HCT116 (cell line): Measurements from ENCODE around the gene BTG1. TPM values are rescaled to one million over a fixed set of nuclear protein-coding genes. Genes with fewer than 3 reads are reported as not detected.

ENCODE experiments used
- ATAC-seq: fragments of 200-7000 bp; cut with Tn5 transposase; 2 replicates; pipeline ENCODE4 v1.9.1; 2020; ENCODE audit warnings: mild to moderate bottlenecking, moderate library complexity
- BruUV-seq: library from RNA; stranded (reverse); fragments of 400-500 nt; replicated peaks from 2 replicates; lab custom pipeline; 2021; lab: Mats Ljungman, UMichigan
- CTCF ChIA-PET: fragments of 300-600 bp; sonication (Branson Sonifier 250); formaldehyde crosslinking; loops from one replicate; lab custom pipeline; 2021; ENCODE audit warnings: antibody characterized with exemption; lab: Charles Lee
- POLR2A ChIA-PET: fragments of 300-600, 350-600 bp; sonication (Branson Sonifier 250); formaldehyde crosslinking; loops from one replicate; lab custom pipeline; 2021; ENCODE audit warnings: antibody characterized with exemption; lab: Charles Lee
- RAD21 ChIA-PET, 2 experiments: fragments of 300-600 bp; sonication (Branson Sonifier 250); formaldehyde crosslinking; loops; one replicate each; lab custom pipeline; 2023; ENCODE audit warnings: low total read pairs in 2 of 2; ENCODE audit not compliant: uncharacterized antibody in 2 of 2, unreplicated experiment in 2 of 2, low non-redundant PET in 1 of 2; lab: Charles Lee
- DNase-seq: peaks from one replicate; pipeline ENCODE4 v3.0.0-alpha.2; 2010; ENCODE audit warnings: low read depth, low spot score
- H2AFZ ChIP-seq: fragments of 200-600 bp; shearing (Covaris generic), sonication (generic); 2 replicates; pipeline ENCODE4 v1.6.1; 2017; ENCODE audit warnings: low read depth, mixed run types, mixed read lengths, antibody characterized with exemption, low read length; ENCODE audit not compliant: poor library complexity, severe bottlenecking
- H3K27ac ChIP-seq: 2 replicates; pipeline ENCODE4 v1.5.1; 2012; ENCODE audit warnings: low read depth, low read length
- H3K27me3 ChIP-seq: fragments of 200-600 bp; sonication (generic); 2 replicates; pipeline ENCODE4 v1.6.1; 2016; ENCODE audit warnings: mixed run types, low read length, mixed read lengths; ENCODE audit not compliant: insufficient read depth
- H3K36me3 ChIP-seq, 2 experiments: fragments of 200-500 bp in 1 of 2; fragments of 200-600 bp in 1 of 2; sonication (Bioruptor generic) in 1 of 2; sonication (generic) in 1 of 2; 2 replicates each; pipeline versions ENCODE4 v1.5.1 to v1.6.1; 2014 to 2016; ENCODE audit warnings: low read length in 2 of 2, inconsistent platforms in 1 of 2, mixed read lengths in 1 of 2, mixed run types in 1 of 2; ENCODE audit not compliant: insufficient read depth in 2 of 2, control insufficient read depth in 1 of 2
- H3K4me1 ChIP-seq, 2 experiments: fragments of 200-600 bp in 1 of 2; sonication (generic) in 1 of 2; 2 replicates each; pipeline versions ENCODE4 v1.5.1 to v1.6.1; 2012 to 2017; ENCODE audit warnings: low read length in 2 of 2, inconsistent platforms in 1 of 2, mild to moderate bottlenecking in 1 of 2, mixed read lengths in 1 of 2, mixed run types in 1 of 2, moderate library complexity in 1 of 2; ENCODE audit not compliant: insufficient read depth in 2 of 2, control insufficient read depth in 1 of 2
- H3K4me2 ChIP-seq: fragments of 200-600 bp; sonication (generic); 2 replicates; pipeline ENCODE4 v1.6.1; 2017; ENCODE audit warnings: mixed run types, low read length, mixed read lengths
- H3K4me3 ChIP-seq, 2 experiments: fragments of 200-600 bp in 1 of 2; sonication (generic) in 1 of 2; replicated peaks in 1 of 2; 2 replicates each; pipeline ENCODE4 v1.5.1; 2011 to 2016; ENCODE audit warnings: low read length in 2 of 2, control low read depth in 1 of 2, low read depth in 1 of 2, mild to moderate bottlenecking in 1 of 2, mixed read lengths in 1 of 2, mixed run types in 1 of 2
- H3K79me2 ChIP-seq: fragments of 200-600 bp; sonication (generic); 2 replicates; pipeline ENCODE4 v1.6.1; 2017; ENCODE audit warnings: mild to moderate bottlenecking, mixed run types, low read length, moderate library complexity, mixed read lengths; ENCODE audit not compliant: insufficient read depth
- H3K9ac ChIP-seq: fragments of 200-600 bp; sonication (generic); 2 replicates; pipeline ENCODE4 v1.6.1; 2016; ENCODE audit warnings: low read length, mixed read lengths
- H3K9me2 ChIP-seq: fragments of 200-600 bp; sonication (generic), shearing (Covaris generic); 2 replicates; pipeline ENCODE4 v1.6.1; 2017; ENCODE audit warnings: mixed run types, mild to moderate bottlenecking, moderate library complexity; ENCODE audit not compliant: insufficient read depth
- H3K9me3 ChIP-seq, 2 experiments: fragments of 200-500 bp in 1 of 2; fragments of 200-600 bp in 1 of 2; sonication (Bioruptor generic) in 1 of 2; sonication (generic) in 1 of 2; 2 replicates each; pipeline ENCODE4 v1.6.1; 2014 to 2017; ENCODE audit warnings: low read length in 2 of 2, mixed read lengths in 2 of 2, inconsistent platforms in 1 of 2, low read depth in 1 of 2, mild to moderate bottlenecking in 1 of 2, mixed run types in 1 of 2, moderate library complexity in 1 of 2; ENCODE audit not compliant: control insufficient read depth in 1 of 2, insufficient read depth in 1 of 2
- H4K20me1 ChIP-seq: fragments of 200-600 bp; sonication (generic), shearing (Covaris generic); 2 replicates; pipeline ENCODE4 v1.6.1; 2017; ENCODE audit warnings: mixed run types, mild to moderate bottlenecking, moderate library complexity; ENCODE audit not compliant: insufficient read depth
- ATF3 ChIP-seq: IDR thresholded peaks from 2 replicates; pipeline ENCODE4 v1.6.1; 2012
- CBX3 ChIP-seq: IDR thresholded peaks from 2 replicates; pipeline ENCODE4 v1.6.1; 2012; ENCODE audit warnings: low read depth
- CEBPB ChIP-seq: IDR thresholded peaks from 2 replicates; pipeline ENCODE4 v1.6.1; 2012; ENCODE audit warnings: low read depth
- CTCF ChIP-seq, 3 experiments: fragments of 200-600 bp in 1 of 3; sonication (generic) in 1 of 3; IDR thresholded peaks in 2 of 3; conservative IDR thresholded peaks in 1 of 3; 2 replicates each; pipeline ENCODE4 v1.5.1; 2012 to 2017; ENCODE audit warnings: low read depth in 2 of 3, low read length in 2 of 3, antibody characterized with exemption in 1 of 3, borderline replicate concordance in 1 of 3, control low read depth in 1 of 3, mild to moderate bottlenecking in 1 of 3, mixed read lengths in 1 of 3, mixed run types in 1 of 3, moderate library complexity in 1 of 3; ENCODE audit not compliant: insufficient read depth in 1 of 3
- EGR1 ChIP-seq: IDR thresholded peaks from 2 replicates; pipeline ENCODE4 v1.6.1; 2012; ENCODE audit warnings: low read depth
- EZH2 ChIP-seq: fragments of 200-600 bp; sonication (generic); IDR thresholded peaks from 2 replicates; pipeline ENCODE4 v1.6.1; 2017; ENCODE audit warnings: antibody characterized with exemption, mixed run types
- FOSL1 ChIP-seq: IDR thresholded peaks from 2 replicates; pipeline ENCODE4 v1.6.1; 2012; ENCODE audit warnings: low read depth
- JUND ChIP-seq: IDR thresholded peaks from 2 replicates; pipeline ENCODE4 v1.6.1; 2012
- MAX ChIP-seq: IDR thresholded peaks from 2 replicates; pipeline ENCODE4 v1.6.1; 2012
- RAD21 ChIP-seq: IDR thresholded peaks from 2 replicates; pipeline ENCODE4 v1.6.1; 2012; ENCODE audit warnings: low read depth, mild to moderate bottlenecking
- REST ChIP-seq: IDR thresholded peaks from 2 replicates; pipeline ENCODE4 v1.6.1; 2012; ENCODE audit warnings: low read depth
- SIN3A ChIP-seq: IDR thresholded peaks from 2 replicates; pipeline ENCODE4 v1.6.1; 2012; ENCODE audit warnings: low read depth
- SP1 ChIP-seq: IDR thresholded peaks from 2 replicates; pipeline ENCODE4 v1.6.1; 2012; ENCODE audit warnings: low read depth
- SRF ChIP-seq: IDR thresholded peaks from 2 replicates; pipeline ENCODE4 v1.6.1; 2012; ENCODE audit warnings: low read depth
- TCF7L2 ChIP-seq: IDR thresholded peaks from 2 replicates; pipeline ENCODE4 v1.7.0; 2011; ENCODE audit warnings: borderline replicate concordance, inconsistent platforms; ENCODE audit not compliant: insufficient read depth, insufficient read length; ENCODE audit errors: extremely low read depth
- YY1 ChIP-seq: IDR thresholded peaks from 2 replicates; pipeline ENCODE4 v1.6.1; 2011; ENCODE audit warnings: low read length, low read depth, moderate library complexity, mild to moderate bottlenecking; ENCODE audit not compliant: insufficient replicate concordance; ENCODE audit errors: extremely low read depth
- ZBTB33 ChIP-seq: IDR thresholded peaks from 2 replicates; pipeline ENCODE4 v1.6.1; 2011; ENCODE audit warnings: mild to moderate bottlenecking, low read length, moderate library complexity; ENCODE audit not compliant: insufficient replicate concordance; ENCODE audit errors: extremely low read depth
- ZFX ChIP-seq: fragments of 450-650 bp; IDR thresholded peaks from 2 replicates; pipeline ENCODE4 v1.6.1; 2017
- ZNF274 ChIP-seq: fragments of 200-500 bp; sonication (Bioruptor generic); IDR thresholded peaks from 2 replicates; pipeline ENCODE4 v1.6.1; 2014; ENCODE audit warnings: mild to moderate bottlenecking, low read depth, low read length, inconsistent platforms
- intact Hi-C: fragments of 100-400 bp; cut with micrococcal nuclease; formaldehyde crosslinking; loops from 2 replicates; pipeline ENCODE4 v1.10.0; 2022
- total RNA-seq: library from RNA; stranded (reverse); gene quantifications from one replicate; pipeline ENCODE4 v1.2.1, GENCODE V29; 2021; ENCODE audit not compliant: unreplicated experiment

The BTG1 gene
- total RNA-seq, 1 experiment from 2014 or later = 57.3 TPM

GRCh38 chr12:92170050-92170449 lies 24.4 kb upstream of the BTG1 start:
- Histone ChIP-seq H3K4me2 (no peak overlapping the region), H3K9me2 (no peaks in the 10 kb centered on the region), H3K36me3 (no peaks in the 10 kb centered on the region), H3K27ac (no peak overlapping the region), H3K9me3 (no peaks in the 10 kb centered on the region), H3K4me1 (no peaks in the 10 kb centered on the region), H4K20me1 (no peaks in the 10 kb centered on the region), H3K9ac (no peak overlapping the region)
- ATAC-seq (no peak), DNase-seq (no peak)
- ChIA-PET RAD21 (no interaction called here), CTCF (no interaction called here)
- no peak for TF ChIP-seq FOSL1
- TF ChIP-seq CTCF (IDR thresholded peaks at IDR 0.05 in 2 of 3, conservative IDR thresholded peaks at IDR 0.05 in 1 of 3; ENCODE audit: borderline replicate concordance in 1 of 3, insufficient read depth in 1 of 3, low read depth in 2 of 3, low read length in 2 of 3) = no peak
- no peak for TF ChIP-seq REST
- no peak for TF ChIP-seq SRF
- no peak for TF ChIP-seq SIN3A
- no peak for TF ChIP-seq JUND
- TF ChIP-seq RAD21 = no peak
- no peak for TF ChIP-seq CEBPB
- TF ChIP-seq SP1 = no peak
- TF ChIP-seq YY1 = no peak
- no peak for TF ChIP-seq EGR1
- TF ChIP-seq ZNF274 = no peak
- TF ChIP-seq MAX = no peak
- no peak for TF ChIP-seq TCF7L2
- no peak for TF ChIP-seq ZBTB33
- no peak for TF ChIP-seq CBX3
- no peak for TF ChIP-seq EZH2
- no peak for TF ChIP-seq ZFX
- TF ChIP-seq ATF3 = no peak
- TF ChIP-seq, all 23 proteins: peak for 0
- H2AFZ ChIP-seq = no peak overlapping the region
- no peak overlapping the region for H3K4me3 ChIP-seq
- no peaks in the 10 kb centered on the region for H3K79me2 ChIP-seq
- POLR2A ChIA-PET = no interaction called here
- BruUV-seq = no TSS peak
- intact Hi-C loops = no loop called here
- no peaks in the 10 kb centered on the region for H3K27me3 ChIP-seq
